ENCODE measurements around the gene GRAMD1C.

DNA sequence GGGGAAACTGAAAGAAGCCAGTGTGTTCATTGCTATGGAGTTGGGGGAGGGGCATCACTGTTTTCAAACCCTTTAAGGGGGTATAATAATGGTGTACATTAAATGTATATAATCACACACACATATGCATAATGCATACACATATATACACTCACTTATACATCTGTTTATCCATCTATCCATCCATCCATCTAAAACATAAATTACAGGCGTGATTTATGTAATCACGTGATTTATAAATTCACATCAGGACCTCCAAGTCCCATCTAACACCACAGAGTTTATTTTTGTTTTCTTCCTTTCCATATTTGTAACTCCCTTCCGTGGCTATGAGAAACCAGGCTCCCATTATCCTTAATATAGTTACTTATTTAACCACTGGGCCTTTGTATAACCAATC, 39.8 kb downstream of the GRAMD1C start:
- TF ChIP-seq POLR2A (IDR thresholded peaks at IDR 0.05) (no peak), EP300 (IDR thresholded peaks at IDR 0.05) (no peak), POLR2AphosphoS5 (IDR thresholded peaks at IDR 0.05) (no peak)
- TF ChIP-seq, protein P1, sequence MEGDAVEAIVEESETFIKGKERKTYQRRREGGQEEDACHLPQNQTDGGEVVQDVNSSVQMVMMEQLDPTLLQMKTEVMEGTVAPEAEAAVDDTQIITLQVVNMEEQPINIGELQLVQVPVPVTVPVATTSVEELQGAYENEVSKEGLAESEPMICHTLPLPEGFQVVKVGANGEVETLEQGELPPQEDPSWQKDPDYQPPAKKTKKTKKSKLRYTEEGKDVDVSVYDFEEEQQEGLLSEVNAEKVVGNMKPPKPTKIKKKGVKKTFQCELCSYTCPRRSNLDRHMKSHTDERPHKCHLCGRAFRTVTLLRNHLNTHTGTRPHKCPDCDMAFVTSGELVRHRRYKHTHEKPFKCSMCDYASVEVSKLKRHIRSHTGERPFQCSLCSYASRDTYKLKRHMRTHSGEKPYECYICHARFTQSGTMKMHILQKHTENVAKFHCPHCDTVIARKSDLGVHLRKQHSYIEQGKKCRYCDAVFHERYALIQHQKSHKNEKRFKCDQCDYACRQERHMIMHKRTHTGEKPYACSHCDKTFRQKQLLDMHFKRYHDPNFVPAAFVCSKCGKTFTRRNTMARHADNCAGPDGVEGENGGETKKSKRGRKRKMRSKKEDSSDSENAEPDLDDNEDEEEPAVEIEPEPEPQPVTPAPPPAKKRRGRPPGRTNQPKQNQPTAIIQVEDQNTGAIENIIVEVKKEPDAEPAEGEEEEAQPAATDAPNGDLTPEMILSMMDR (IDR thresholded peaks at IDR 0.05): no peak

All from sigmoid colon (tissue), 4 donors.